GM18951 (cell line): ENCODE results near the gene CADM2.

ENCODE experiments used
- POLR2A ChIP-seq: IDR thresholded peaks from 4 replicates; pipeline ENCODE4 v1.6.1; 2011; ENCODE audit warnings: mild to moderate bottlenecking; ENCODE audit not compliant: insufficient read length, insufficient read depth; ENCODE audit errors: extremely low read depth
- in situ Hi-C: fragments of 300-500 bp; cut with MboI; formaldehyde crosslinking; loops from one replicate; pipeline ENCODE4 v1.12.0; 2022; ENCODE audit warnings: low sequenced_read_pairs, mixed read lengths, inconsistent platforms; ENCODE audit not compliant: unreplicated experiment

Gene CADM2

DNA sequence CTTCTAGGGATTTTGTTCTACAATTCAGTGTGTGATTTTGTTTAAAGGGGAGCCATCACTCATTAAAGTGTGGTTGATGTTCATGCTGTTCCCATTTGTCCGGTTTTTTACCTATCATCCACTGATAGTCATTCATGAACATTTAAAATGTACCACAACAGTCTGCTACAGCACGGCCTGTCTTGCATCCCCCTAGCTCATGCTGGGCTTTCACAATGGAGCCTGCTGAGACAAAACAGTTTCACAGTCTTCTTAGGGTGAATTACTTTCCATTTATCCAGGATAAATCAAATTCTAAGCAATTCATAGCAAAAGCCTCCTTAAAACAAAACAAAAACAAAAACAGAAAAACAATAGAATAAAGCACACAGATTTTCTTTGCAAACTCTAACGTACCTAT, 627.2 kb downstream of the CADM2 start:
- no peak for TF ChIP-seq POLR2A
- in situ Hi-C loops, result no loop called here

DNA sequence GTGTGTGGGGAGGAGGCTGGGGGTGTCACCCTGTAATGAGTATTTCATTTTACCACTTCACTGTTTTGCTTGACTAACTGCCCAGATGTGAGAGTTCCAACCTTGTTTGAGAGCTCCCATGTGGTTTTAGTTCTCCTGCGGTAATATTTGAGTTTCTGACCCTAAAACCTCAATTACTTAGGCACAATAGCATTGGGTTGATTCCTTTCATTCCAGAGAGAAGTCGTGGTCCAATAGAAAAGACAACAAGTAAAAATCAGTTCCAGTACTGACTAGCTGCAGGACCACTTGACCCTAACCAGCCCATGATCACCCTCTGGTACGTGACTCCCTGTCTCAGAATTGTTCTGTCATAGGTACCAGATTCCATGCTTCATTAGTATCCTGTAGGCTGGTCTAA, 630.4 kb downstream of the CADM2 start:
- no peak for TF ChIP-seq POLR2A
- in situ Hi-C loops, result no loop called here

DNA sequence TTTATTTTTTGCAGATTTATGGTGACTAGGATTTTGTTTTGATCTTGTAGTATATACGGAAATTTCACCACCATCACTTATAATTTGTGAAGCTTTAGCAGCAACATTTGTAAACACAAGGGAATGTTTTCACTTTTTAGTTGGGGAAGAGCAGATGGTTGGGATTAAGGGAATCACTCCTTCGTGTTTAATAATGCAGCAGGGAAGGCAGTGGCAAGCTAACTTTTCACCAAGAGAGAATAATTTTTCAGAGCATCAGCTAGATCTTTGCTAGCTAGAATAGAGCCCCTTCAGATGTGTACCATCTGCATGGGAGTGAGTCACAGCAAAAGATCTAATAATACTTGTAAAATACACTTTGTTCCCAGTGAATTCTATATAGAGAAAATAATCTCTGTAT, 632.7 kb downstream of the CADM2 start:
- in situ Hi-C loops, result no loop called here
- TF ChIP-seq POLR2A, result no peak

DNA sequence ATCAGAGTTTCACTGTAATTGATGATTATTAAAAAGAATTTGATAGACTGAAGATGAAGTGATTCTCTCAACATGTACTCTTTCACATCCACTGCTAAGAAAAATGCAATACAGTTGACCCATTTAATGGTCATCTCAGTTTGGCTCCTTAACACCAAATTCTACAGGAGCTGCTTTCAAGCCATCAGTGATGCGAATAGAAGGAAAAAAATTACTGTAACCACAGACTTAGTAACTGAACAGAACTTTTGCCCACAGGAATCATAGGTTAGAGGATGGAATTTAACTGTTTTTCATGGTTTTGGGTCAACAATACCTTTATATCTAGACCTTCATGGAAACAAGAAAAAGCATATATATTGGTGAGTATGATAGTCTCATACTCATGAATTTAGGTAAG, 633.5 kb downstream of the CADM2 start:
- no peak for TF ChIP-seq POLR2A
- in situ Hi-C loops, result no loop called here

DNA sequence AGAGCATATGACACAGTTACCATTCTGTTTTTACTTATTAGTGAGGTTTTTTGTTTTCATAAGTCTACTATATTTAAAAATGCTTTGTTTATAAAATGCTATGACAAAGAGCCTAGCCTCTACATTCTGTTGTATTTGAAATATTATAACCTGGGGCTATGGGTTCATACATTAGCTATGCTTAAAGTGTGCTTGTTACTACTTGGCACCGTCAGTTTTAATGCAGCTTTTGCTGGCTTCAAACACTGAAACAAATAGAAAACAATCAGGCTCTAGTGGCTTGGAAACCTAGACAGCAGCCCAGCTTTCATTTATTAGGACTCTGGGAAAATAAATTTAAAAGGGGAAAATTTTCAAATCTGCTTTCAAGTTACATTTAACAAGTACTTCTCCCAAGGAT, 635.9 kb downstream of the CADM2 start:
- in situ Hi-C loops, result no loop called here
- no peak for TF ChIP-seq POLR2A

DNA sequence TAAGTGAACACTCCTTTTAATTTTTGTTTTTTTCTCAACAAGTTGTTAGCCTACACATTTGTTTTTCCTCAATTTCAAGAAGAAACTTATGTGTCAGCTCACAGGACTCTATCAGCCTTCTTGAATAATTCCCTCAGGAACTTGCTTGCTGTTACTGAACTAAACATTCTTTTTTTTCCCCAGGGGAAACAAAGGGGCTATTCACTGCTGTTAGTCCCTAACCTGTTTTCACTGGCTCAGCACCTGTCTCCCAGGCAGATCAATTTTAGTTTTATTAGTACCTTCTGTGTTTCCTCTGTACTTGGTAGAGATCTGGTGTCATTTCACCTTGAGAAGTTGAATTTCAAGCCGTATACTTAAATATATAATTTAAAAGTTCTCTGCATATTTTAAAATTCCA, 644.6 kb downstream of the CADM2 start:
- no peak for TF ChIP-seq POLR2A
- in situ Hi-C loops, result no loop called here

DNA sequence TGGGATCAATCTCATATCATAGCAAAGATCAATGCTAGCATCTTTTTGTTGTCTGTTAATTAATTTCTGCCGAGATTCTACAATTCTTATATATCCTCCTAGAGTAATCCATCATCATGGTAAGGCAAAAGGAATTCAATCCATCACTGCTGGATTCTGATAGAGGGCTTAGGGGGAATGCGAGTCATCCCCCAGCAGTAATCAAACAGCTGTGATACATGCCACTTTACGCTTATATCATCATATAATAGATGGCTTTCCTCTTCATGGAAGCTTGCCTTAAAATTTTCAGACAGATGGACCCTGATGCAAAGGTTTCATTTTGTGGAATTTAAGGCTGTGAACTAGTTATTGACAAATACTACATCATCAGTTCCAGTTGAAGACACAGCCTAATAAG, 645.9 kb downstream of the CADM2 start:
- in situ Hi-C loops, result no loop called here
- no peak for TF ChIP-seq POLR2A

DNA sequence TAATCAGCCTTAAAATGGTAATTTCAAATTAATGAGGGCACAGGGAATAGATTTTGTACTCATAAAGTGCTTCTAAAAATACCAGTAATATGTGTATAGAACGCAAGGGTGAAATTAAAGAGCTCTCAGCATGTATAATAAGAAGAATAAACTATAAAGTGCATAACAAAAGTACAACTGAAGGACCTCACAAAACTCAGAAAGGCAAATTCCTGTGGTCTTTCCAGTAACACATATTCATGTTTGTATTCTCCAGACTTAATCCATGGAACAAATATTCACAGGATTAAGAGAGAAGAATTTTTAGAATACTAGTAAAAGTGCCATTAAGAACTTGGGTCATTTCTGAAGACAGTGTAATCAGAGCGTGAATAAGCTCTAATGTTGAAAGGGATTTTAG, 646.3 kb downstream of the CADM2 start:
- in situ Hi-C loops, result no loop called here
- no peak for TF ChIP-seq POLR2A

DNA sequence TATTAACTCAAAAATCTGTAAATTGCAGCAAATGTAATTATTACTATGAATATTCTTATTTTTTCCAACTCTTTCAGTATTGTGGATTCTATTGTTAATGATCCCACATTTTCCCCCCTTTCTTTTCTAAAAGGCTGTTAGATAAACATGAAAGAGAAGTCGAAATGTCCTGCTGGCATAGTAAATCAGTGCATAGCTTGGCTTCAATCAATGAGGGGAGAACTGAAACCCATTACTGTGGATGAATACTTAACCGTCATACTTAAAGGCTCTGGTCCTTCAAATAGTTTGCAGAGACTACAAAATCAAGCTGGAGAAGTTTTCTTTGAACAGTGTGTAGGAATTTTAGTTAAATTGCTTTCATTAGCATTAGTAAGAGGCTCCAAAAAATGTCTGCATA, 667.9 kb downstream of the CADM2 start:
- in situ Hi-C loops, result no loop called here
- no peak for TF ChIP-seq POLR2A

DNA sequence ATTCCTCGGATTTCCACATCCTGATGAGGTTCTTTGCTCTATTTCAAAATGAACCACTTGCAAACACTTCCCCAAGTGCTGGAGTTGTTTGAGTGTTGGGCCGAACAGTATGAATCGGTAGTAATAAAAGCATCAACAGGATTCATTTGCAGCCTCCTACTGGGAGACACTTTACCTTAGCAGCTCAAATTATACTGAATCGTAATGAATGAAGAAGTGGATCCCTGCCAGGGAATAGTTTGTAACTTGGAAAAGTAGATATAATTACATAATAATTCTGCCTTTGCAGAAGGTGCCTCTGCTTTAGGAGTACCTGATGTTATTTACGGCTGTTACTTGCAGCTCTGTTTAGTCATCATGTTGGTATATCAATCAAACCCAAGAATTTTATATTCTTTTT, 669.1 kb downstream of the CADM2 start:
- in situ Hi-C loops, result no loop called here
- no peak for TF ChIP-seq POLR2A

DNA sequence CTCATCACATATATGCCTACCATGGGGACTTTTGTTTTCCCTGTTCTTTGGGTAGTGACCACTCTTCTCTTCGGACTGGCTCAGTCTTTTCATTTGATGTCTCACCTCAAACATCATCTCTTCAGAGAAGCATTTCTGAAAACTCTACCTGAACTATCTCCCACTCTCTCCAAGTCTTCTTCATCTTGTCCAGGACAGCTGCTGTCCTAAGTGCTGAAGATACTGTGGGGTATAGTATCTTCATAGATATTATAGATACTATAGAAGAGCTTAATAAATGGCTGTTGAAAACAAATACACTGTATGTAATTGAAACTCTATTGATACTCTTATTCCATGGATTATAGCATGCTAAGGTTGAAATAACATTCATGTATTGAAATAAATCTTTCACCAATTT, 672.3 kb downstream of the CADM2 start:
- in situ Hi-C loops, result no loop called here
- TF ChIP-seq POLR2A, result no peak

DNA sequence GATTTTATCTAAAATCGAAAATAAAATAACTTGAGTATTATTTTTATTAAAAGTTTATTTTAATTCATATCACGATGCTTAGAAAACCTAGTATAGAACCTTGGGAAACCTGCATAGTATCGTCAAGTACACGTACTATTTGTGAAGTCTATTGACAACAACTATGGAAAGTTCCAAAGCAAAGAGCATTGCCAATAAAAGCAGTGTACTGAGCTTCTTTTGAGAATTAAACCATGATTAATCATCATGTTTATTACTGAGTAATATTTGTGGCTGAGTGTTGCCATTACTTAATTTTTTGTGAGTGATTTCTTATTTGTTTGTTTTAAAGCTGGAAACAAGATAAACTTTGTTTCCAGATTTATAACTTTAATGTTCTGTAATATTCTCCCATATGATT, 674.1 kb downstream of the CADM2 start:
- in situ Hi-C loops, result no loop called here

DNA sequence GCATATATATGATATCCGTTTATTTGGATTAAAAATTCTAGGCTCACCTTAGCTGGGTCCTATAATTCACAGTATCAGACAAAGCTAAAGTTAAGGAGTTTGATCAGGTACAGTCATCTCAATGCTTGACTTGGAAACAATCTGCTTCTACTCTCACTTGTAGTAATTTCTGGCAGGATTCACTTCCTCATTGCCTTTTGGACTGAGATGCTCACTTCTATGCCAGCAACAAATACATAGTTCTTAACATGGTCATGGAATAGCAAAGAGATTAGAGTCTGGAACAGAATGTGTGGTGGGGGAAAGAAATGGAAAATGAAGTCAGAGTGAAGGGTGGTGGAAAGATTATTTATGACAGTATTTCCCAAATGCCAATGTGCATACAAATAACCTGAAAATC, 693.6 kb downstream of the CADM2 start:
- TF ChIP-seq POLR2A, result no peak
- in situ Hi-C loops, result no loop called here

More for the DNA sequence above, 674.1 kb downstream of the CADM2 start:
- no peak for TF ChIP-seq POLR2A

DNA sequence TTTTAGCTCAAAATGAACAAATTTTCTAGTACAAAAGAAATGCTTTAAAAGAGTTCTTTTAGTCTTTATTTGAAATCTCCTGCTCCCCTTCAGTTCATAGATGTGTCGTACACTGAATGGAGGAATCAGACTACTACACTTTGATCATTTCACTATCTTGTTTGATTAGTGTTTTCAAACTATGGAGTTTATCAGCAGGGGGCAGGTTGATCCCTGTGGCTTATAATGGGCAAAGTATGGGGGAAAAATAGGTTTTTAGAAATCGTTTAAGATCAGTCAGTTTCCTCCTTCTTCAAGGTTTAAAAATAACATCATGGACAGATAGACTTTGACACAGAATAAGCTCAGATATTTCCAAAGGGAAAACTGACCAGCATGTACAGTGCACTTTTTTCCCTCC, 701.7 kb downstream of the CADM2 start:
- TF ChIP-seq POLR2A, result no peak
- in situ Hi-C loops, result no loop called here

DNA sequence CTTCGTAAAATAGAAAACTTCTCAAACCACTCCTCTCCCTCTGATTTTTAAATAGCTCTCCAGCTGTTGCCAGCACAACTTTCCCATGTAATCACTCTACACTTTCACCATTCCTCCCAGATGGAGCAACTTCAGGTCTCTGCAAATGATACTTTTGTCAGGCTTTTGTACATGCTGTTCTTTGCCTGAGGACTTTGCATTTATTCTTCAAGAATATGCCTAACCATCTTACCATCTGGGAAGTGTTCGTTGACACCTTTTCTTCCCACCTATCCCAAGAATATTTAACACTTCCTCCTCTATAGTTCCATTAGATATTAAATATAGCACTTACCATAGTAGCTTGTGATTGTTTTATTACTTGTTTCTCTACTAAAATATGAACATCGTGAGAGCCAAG, 703.7 kb downstream of the CADM2 start:
- in situ Hi-C loops, result no loop called here
- no peak for TF ChIP-seq POLR2A

DNA sequence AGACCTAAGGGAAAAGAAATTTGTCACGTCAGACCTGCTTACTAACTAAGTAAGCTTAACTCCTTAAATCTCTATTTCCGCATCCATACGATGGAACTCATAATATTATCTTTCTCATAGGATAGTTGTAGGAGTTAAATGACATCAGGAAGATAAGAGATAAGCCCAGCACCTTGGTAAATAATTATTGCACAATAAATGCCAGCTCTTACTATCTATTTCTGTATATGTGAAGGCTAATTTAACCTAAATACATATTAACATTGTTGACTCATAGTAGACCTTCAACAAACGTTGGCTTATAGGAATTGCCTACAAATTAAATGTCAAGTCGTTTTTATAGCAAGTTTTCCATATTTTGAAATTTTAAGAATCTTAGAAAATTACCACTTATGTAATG, 709.0 kb downstream of the CADM2 start:
- TF ChIP-seq POLR2A, result no peak
- in situ Hi-C loops, result no loop called here

DNA sequence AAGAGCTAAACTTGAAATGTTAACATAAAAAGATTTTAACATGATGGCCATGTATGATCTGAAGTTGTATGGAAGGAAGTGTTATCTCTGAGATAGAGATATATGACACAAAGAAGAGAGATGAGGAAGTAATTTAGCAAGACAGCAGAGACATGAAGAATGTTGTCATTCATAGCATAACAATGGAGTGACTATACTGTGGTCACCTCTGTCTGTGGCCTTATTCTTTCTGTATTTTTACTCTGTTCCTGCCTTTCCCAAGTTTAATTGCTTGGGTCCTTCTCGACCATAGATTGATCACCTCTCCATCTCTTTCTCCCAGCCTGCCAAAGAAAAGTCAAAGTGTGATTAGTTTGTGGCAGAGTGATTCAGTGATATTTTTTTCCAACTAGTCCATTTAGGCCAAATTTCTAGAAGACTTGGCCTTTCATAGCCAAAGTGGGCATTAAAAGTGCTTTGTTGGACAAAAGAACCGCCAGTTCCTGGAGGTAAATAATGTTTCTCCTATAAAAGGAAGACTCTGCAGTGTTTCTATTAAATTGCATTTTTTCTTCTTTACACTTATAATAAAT, 711.9 kb downstream of the CADM2 start:
- no peak for TF ChIP-seq POLR2A
- in situ Hi-C loops, result no loop called here
